T-cell (primary cell): ENCODE data around the gene TAGAP. TPM values are rescaled to one million over a fixed set of nuclear protein-coding genes. Genes with fewer than 3 reads are reported as not detected.

Source experiments
- ATAC-seq, 4 experiments: fragments of 200-7000 bp in 3 of 4; fragments of 150-1000 bp in 1 of 4; cut with Tn5 transposase; replicated peaks in 1 of 4; 1 replicate in 3 of 4; 2 replicates in 1 of 4; pipeline ENCODE4 v1.10.0; 2021; ENCODE audit warnings: moderate library complexity in 3 of 4, mild to moderate bottlenecking in 2 of 4, moderate number of reproducible peaks in 1 of 4
- CTCF ChIA-PET, 2 donors: fragments of 300-600 bp; sonication (Branson Sonifier 250); formaldehyde crosslinking; loops; one replicate each; lab custom pipeline; 2022; ENCODE audit warnings: antibody characterized with exemption in 2 of 2; lab: Charles Lee
- POLR2A ChIA-PET, 2 donors: fragments of 300-600 bp; sonication (Branson Sonifier 250); formaldehyde crosslinking; loops; one replicate each; lab custom pipeline; 2022; ENCODE audit warnings: antibody characterized with exemption in 2 of 2; lab: Charles Lee
- DNase-seq, 35 experiments: peaks; one replicate each; pipeline versions ENCODE4 v3.0.0 to v3.0.0-alpha.2; 2013 to 2023
- H3K27ac ChIP-seq: one replicate; pipeline ENCODE4 v1.5.1; 2013; ENCODE audit warnings: low read length
- H3K27me3 ChIP-seq, 2 experiments: replicated peaks in 1 of 2; 1 replicate in 1 of 2; 2 replicates in 1 of 2; pipeline versions ENCODE4 v1.6.1 to v1.7.0; 2013; ENCODE audit warnings: low read length in 1 of 2, mixed read lengths in 1 of 2; ENCODE audit not compliant: control insufficient read depth in 2 of 2, insufficient read depth in 2 of 2; ENCODE audit errors: extremely low read depth in 1 of 2
- H3K36me3 ChIP-seq, 2 donors: 1 replicate in 1 of 2; 2 replicates in 1 of 2; pipeline versions ENCODE4 v1.6.1 to v1.7.0; 2013; ENCODE audit warnings: low read length in 1 of 2; ENCODE audit not compliant: control insufficient read depth in 2 of 2, insufficient read depth in 1 of 2; ENCODE audit errors: extremely low read depth in 1 of 2
- H3K4me1 ChIP-seq, 2 experiments: 1 replicate in 1 of 2; 2 replicates in 1 of 2; pipeline versions ENCODE4 v1.6.1 to v1.7.0; 2013; ENCODE audit warnings: low read length in 2 of 2, mixed read lengths in 1 of 2; ENCODE audit not compliant: insufficient read depth in 2 of 2, control insufficient read depth in 1 of 2; ENCODE audit errors: extremely low read depth in 1 of 2
- H3K4me3 ChIP-seq, 2 donors: 1 replicate in 1 of 2; 2 replicates in 1 of 2; pipeline versions ENCODE4 v1.5.1 to v1.7.0; 2013; ENCODE audit warnings: mild to moderate bottlenecking in 2 of 2, low read length in 1 of 2, moderate library complexity in 1 of 2; ENCODE audit not compliant: control insufficient read depth in 1 of 2; ENCODE audit errors: extremely low read depth in 1 of 2
- H3K9me3 ChIP-seq: 2 replicates; pipeline ENCODE4 v1.7.0; 2013
- H3K27ac Mint-ChIP-seq, 2 donors: one replicate each; pipeline ENCODE4 v1.8.0; 2020 to 2021; ENCODE audit warnings: mild to moderate bottlenecking in 2 of 2, mixed read lengths in 2 of 2
- H3K27me3 Mint-ChIP-seq, 2 donors: one replicate each; pipeline ENCODE4 v1.8.0; 2021 to 2022; ENCODE audit warnings: mixed read lengths in 2 of 2
- H3K36me3 Mint-ChIP-seq: one replicate; pipeline ENCODE4 v1.8.0; 2021; ENCODE audit warnings: mixed read lengths
- H3K4me1 Mint-ChIP-seq, 3 donors: one replicate each; pipeline ENCODE4 v1.8.0; 2020 to 2022; ENCODE audit warnings: mixed read lengths in 3 of 3, mild to moderate bottlenecking in 1 of 3
- H3K4me3 Mint-ChIP-seq, 3 donors: one replicate each; pipeline ENCODE4 v1.8.0; 2020 to 2022; ENCODE audit warnings: mild to moderate bottlenecking in 3 of 3, mixed read lengths in 3 of 3, moderate library complexity in 3 of 3
- H3K9me3 Mint-ChIP-seq, 3 donors: one replicate each; pipeline ENCODE4 v1.8.0; 2020 to 2022; ENCODE audit warnings: mixed read lengths in 3 of 3
- WGBS: methylation state at CpG from one replicate; pipeline ENCODE4 v1.1.5; 2013; ENCODE audit warnings: missing lambda C conversion rate; ENCODE audit not compliant: insufficient coverage; 5-methylcytosine and 5-hydroxymethylcytosine counted together
- total RNA-seq, 35 experiments: library from RNA in 6 of 35; stranded (reverse) in 6 of 35; fragments of 120-200 nt in 1 of 35; gene quantifications; one replicate each; pipeline versions ENCODE4 v1.2.1 to v1.2.4 and lab custom pipeline; 2013 to 2026

Gene TAGAP
- total RNA-seq, 5 donors from 2014 or later (not counting 1 experiment from before 2014, with no cell fraction given), result 110 to 224 (median 128) TPM

DNA sequence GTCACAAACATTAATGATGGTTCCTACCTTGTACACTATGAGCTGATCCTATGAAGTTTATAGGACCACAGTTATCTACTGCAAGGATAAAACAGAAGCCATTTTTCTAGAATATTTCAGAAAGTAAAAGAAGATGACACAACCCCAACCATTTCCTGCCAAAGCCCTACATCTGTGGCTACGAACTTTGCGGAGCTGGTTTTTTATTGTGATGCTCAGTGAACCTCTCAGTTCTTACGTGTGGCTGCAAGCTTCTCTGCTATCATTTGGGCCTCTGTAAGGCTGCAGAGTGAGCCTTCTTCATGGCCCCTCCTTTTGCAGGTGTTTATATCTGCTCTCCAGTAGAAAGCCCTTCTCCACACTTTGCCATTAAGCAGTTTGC is 17.8 kb upstream of the TAGAP start:
- Histone ChIP-seq H3K4me3 (no peak overlapping the region), H3K36me3 (no peaks in the 10 kb centered on the region), H3K27ac (peak overlapping the region; percentile 94), H3K9me3 (no peaks in the 10 kb centered on the region), H3K27me3 (no peaks in the 10 kb centered on the region), H3K4me1 (peaks cover 36 to 74% of the 10 kb centered on the region in 2 experiments)
- no peaks in the 10 kb centered on the region for H3K9me3 Mint-ChIP-seq
- WGBS, result 0% methylated on average over 3 of the region's 3 CpGs
- H3K27me3 Mint-ChIP-seq, result no peaks in the 10 kb centered on the region
- DNase-seq, result peak; percentile 34 to 86 (median 67)
- ATAC-seq, result peak; percentile 93 to 94 (median 94)
- CTCF ChIA-PET, result interaction anchor here (0.6 to 3.0 kb wide), 13 partner anchors 8 to 72 kb away, joined by 3 to 48 read pairs (median 5); partner anchors contain the start of gene TAGAP (in 1 of the 2)
- POLR2A ChIA-PET, result interaction anchor here (0.6 to 4.0 kb wide), 11 partner anchors 10 to 295 kb away, joined by 3 to 95 read pairs (median 4); partner anchors contain the start of gene TAGAP (in 2 of the 2)
- peak overlapping the region; percentile 52 to 77 (median 55) for H3K4me3 Mint-ChIP-seq
- H3K36me3 Mint-ChIP-seq, result no peaks in the 10 kb centered on the region
- peak overlapping the region; percentile 98 to 99 for H3K27ac Mint-ChIP-seq
- H3K4me1 Mint-ChIP-seq, result peaks cover 92 to 97% (median 96%) of the 10 kb centered on the region in 3 donors

DNA sequence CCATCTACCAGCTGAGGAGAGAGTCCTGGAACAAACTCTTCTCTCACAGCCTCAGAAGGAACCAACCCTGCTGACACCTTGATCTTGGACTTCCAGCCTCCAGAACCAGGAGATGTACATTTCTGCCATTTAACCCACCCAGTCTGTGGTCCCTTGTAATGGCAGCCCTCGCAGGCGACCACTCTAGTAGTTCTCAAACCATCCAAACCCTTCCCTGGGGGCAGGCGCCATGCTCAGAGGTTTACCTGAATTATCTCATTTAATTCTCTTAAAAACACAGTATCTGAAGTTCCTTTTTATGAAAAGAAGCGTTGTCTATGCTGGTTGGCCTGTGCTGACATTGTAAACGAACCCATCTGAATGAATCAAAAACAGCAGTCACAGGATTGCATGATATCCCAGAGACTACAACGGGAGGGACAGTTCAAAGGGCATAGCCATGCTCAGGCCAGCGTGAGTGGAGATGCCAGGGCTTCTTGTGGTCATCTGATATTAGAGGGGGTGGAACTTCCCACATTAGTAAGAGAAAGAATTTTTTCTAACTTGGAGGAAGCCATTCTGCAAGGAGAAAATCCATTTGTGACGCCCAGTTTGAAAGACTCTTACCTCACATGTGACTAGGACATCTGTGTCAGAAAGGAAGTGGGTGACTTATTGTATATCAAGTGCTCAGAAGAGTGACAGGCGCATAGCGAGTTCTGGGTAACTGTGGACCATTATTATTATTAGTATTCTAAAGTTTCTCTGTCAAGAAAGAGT is 17.2 kb upstream of the TAGAP start:
- Histone ChIP-seq H3K27ac (peak overlapping the region; percentile 94), H3K4me1 (peaks cover 42 to 76% of the 10 kb centered on the region in 2 experiments), H3K36me3 (no peaks in the 10 kb centered on the region), H3K9me3 (no peaks in the 10 kb centered on the region), H3K27me3 (no peaks in the 10 kb centered on the region), H3K4me3 (peak overlapping the region in 1 of 2 donors; percentile 6)
- Mint-ChIP-seq H3K36me3 (no peaks in the 10 kb centered on the region), H3K4me1 (peaks cover 92 to 97% (median 96%) of the 10 kb centered on the region in 3 donors), H3K27me3 (no peaks in the 10 kb centered on the region), H3K9me3 (no peaks in the 10 kb centered on the region), H3K4me3 (peak overlapping the region; percentile 52 to 77 (median 55)), H3K27ac (peak overlapping the region; percentile 98 to 99)
- WGBS, result 49% methylated on average over 5 of the region's 10 CpGs
- POLR2A ChIA-PET, result interaction anchor here (0.6 to 4.0 kb wide), 9 partner anchors 10 to 294 kb away, joined by 3 to 95 read pairs (median 4); partner anchors contain the start of gene TAGAP (in 2 of the 2)
- peak; percentile 82 to 87 (median 84) for ATAC-seq
- DNase-seq, result peak in 15 of 35 experiments; percentile 13 to 77 (median 34)
- CTCF ChIA-PET, result interaction anchor here in 1 of 2 donors (0.8 to 3.0 kb wide), 12 partner anchors 8 to 72 kb away, joined by 3 to 48 read pairs (median 5); partner anchors contain the start of gene TAGAP

DNA sequence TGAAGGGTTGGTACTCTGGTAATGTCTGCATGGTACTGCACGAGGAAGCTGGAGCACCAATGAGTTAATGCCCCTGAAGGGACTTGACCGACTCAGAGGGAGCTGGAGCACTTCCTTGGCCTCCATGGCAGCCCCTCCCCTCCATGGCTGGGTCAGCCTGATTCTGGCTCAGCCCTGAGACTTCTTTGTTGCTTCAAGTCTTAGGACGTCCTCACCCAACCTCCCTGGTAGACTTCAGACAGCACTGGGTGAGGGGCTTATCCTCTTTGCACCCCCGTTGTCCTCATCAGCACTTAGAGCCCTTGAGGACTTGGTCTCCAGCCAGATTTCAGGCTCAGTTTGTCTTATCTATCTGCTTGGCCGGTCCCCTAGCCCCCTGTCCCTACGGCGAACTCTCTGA is 16.4 kb upstream of the TAGAP start:
- Mint-ChIP-seq H3K36me3 (no peaks in the 10 kb centered on the region), H3K4me1 (peaks cover 92 to 97% (median 96%) of the 10 kb centered on the region in 3 donors), H3K9me3 (no peaks in the 10 kb centered on the region), H3K4me3 (peak overlapping the region in 1 of 3 donors; percentile 77), H3K27me3 (no peaks in the 10 kb centered on the region), H3K27ac (peak overlapping the region; percentile 98 to 99)
- Histone ChIP-seq H3K27me3 (no peaks in the 10 kb centered on the region), H3K4me1 (peaks cover 50 to 81% of the 10 kb centered on the region in 2 experiments), H3K4me3 (no peak overlapping the region), H3K27ac (peak overlapping the region; percentile 94), H3K9me3 (no peaks in the 10 kb centered on the region), H3K36me3 (no peaks in the 10 kb centered on the region)
- ATAC-seq (no peak), DNase-seq (no peak)
- WGBS, result 88% methylated on average over 7 of the region's 7 CpGs
- ChIA-PET CTCF (no interaction called here), POLR2A (no interaction called here)

- no peaks in the 10 kb centered on the region for H3K36me3 Mint-ChIP-seq
- H3K9me3 Mint-ChIP-seq, result no peaks in the 10 kb centered on the region
Measured at GRCh38 chr6:159059885-159060506, 15.2 kb upstream of the TAGAP start.

GRCh38 chr6:159059141-159059540 is 14.3 kb upstream of the TAGAP start:
- peak overlapping the region; percentile 98 to 99 for H3K27ac Mint-ChIP-seq
- no peak overlapping the region for H3K4me3 Mint-ChIP-seq
- H3K4me1 Mint-ChIP-seq, result peaks cover 90 to 96% (median 95%) of the 10 kb centered on the region in 3 donors
- H3K27me3 ChIP-seq, result no peaks in the 10 kb centered on the region
- H3K36me3 Mint-ChIP-seq, result no peaks in the 10 kb centered on the region
- no peak overlapping the region for H3K4me3 ChIP-seq
- H3K9me3 ChIP-seq, result no peaks in the 10 kb centered on the region
- ATAC-seq (no peak), DNase-seq (peak in 1 of 35 experiments; percentile 41)
- peaks cover 45 to 81% of the 10 kb centered on the region in 2 experiments for H3K4me1 ChIP-seq
- ChIA-PET POLR2A (no interaction called here), CTCF (interaction anchor here (1.0 to 1.3 kb wide), 2 partner anchors 45 to 51 kb away, joined by 4 read pairs; no protein-coding TSS in a partner anchor)
- no peaks in the 10 kb centered on the region for H3K36me3 ChIP-seq
- H3K9me3 Mint-ChIP-seq, result no peaks in the 10 kb centered on the region
- no peak overlapping the region for H3K27ac ChIP-seq
- H3K27me3 Mint-ChIP-seq, result no peaks in the 10 kb centered on the region
- WGBS, result no CpG with 5 or more reads among the region's 3 CpGs

More at GRCh38 chr6:159059885-159060506, 15.2 kb upstream of the TAGAP start:
- no CpG with 5 or more reads among the region's 7 CpGs for WGBS
- no peaks in the 10 kb centered on the region for H3K36me3 ChIP-seq
- DNase-seq (no peak), ATAC-seq (no peak)
- Mint-ChIP-seq H3K4me1 (peaks cover 92 to 96% (median 95%) of the 10 kb centered on the region in 3 donors), H3K27me3 (no peaks in the 10 kb centered on the region), H3K4me3 (no peak overlapping the region), H3K27ac (peak overlapping the region; percentile 98 to 99)
- CTCF ChIA-PET, result interaction anchor here in 1 of 2 donors (1.0 kb wide), 1 partner anchor 18 kb away, joined by 3 read pairs; no protein-coding TSS in a partner anchor
- no peaks in the 10 kb centered on the region for H3K27me3 ChIP-seq
- POLR2A ChIA-PET, result no interaction called here
- H3K27ac ChIP-seq, result peak overlapping the region; percentile 94
- peaks cover 54 to 83% of the 10 kb centered on the region in 2 experiments for H3K4me1 ChIP-seq
- H3K9me3 ChIP-seq, result no peaks in the 10 kb centered on the region
- H3K4me3 ChIP-seq, result no peak overlapping the region

DNA sequence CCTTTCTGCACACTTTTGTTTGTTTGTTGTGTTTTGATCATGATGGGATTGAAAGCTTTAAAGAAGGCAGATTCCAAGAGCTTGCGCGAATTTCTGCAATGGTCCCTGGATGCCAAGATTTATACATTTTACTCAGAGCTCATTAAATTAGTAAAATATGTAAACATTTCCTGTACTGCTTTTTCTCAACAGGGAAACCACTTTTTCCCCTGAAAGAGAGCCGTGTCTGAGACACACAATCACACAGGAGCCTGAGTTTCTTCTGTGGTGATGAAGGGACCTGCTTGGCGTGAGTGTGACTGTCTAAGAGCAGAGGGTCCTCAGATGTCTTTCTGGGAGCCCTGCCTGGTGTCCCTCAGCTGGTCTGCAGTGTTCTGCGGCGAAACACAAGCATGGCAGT is 12.1 kb upstream of the TAGAP start:
- Mint-ChIP-seq H3K9me3 (no peaks in the 10 kb centered on the region), H3K27me3 (no peaks in the 10 kb centered on the region), H3K4me3 (peak overlapping the region in 1 of 3 donors; percentile 70), H3K27ac (peak overlapping the region; percentile 69 to 86), H3K36me3 (no peaks in the 10 kb centered on the region), H3K4me1 (peaks cover 68 to 92% (median 85%) of the 10 kb centered on the region in 3 donors)
- ATAC-seq, result no peak
- ChIA-PET CTCF (interaction anchor here in 1 of 2 donors (0.6 to 1.6 kb wide), 4 partner anchors 12 to 48 kb away, joined by 3 to 5 read pairs (median 3); partner anchors contain the start of gene TAGAP), POLR2A (interaction anchor here in 1 of 2 donors (1.1 to 1.7 kb wide), 2 partner anchors 13 kb away, joined by 4 to 6 read pairs; no protein-coding TSS in a partner anchor)
- no peak for DNase-seq
- no CpG with 5 or more reads among the region's 6 CpGs for WGBS
- H3K36me3 ChIP-seq, result no peaks in the 10 kb centered on the region
- no peaks in the 10 kb centered on the region for H3K9me3 ChIP-seq
- peaks cover 25 to 72% of the 10 kb centered on the region in 2 experiments for H3K4me1 ChIP-seq
- no peak overlapping the region for H3K4me3 ChIP-seq
- peak overlapping the region; percentile 34 for H3K27ac ChIP-seq
- no peaks in the 10 kb centered on the region for H3K27me3 ChIP-seq
